Endothelial cell (in vitro differentiated cells): ENCODE data around the gene BMPER. TPM values are rescaled to one million over a fixed set of nuclear protein-coding genes. Genes with fewer than 3 reads are reported as not detected.

Experiments
- DNase-seq: peaks from one replicate; pipeline ENCODE4 v3.0.0; 2021; ENCODE audit warnings: low spot score
- H3K27ac Mint-ChIP-seq: one replicate; pipeline ENCODE4 v1.8.0; 2021; ENCODE audit warnings: mixed read lengths, inconsistent platforms; ENCODE audit not compliant: unreplicated experiment
- H3K27me3 Mint-ChIP-seq: one replicate; pipeline ENCODE4 v1.8.0; 2021; ENCODE audit warnings: mild to moderate bottlenecking, moderate library complexity, mixed read lengths, inconsistent platforms; ENCODE audit not compliant: unreplicated experiment
- H3K36me3 Mint-ChIP-seq: one replicate; pipeline ENCODE4 v1.8.0; 2021; ENCODE audit warnings: mild to moderate bottlenecking, low read depth, mixed read lengths, inconsistent platforms; ENCODE audit not compliant: unreplicated experiment
- H3K4me1 Mint-ChIP-seq: one replicate; pipeline ENCODE4 v1.8.0; 2021; ENCODE audit warnings: mild to moderate bottlenecking, mixed read lengths, inconsistent platforms; ENCODE audit not compliant: unreplicated experiment
- H3K4me3 Mint-ChIP-seq: one replicate; pipeline ENCODE4 v1.8.0; 2021; ENCODE audit warnings: mild to moderate bottlenecking, mixed read lengths, inconsistent platforms; ENCODE audit not compliant: unreplicated experiment
- H3K9me3 Mint-ChIP-seq: one replicate; pipeline ENCODE4 v1.8.0; 2021; ENCODE audit warnings: mixed read lengths, inconsistent platforms; ENCODE audit not compliant: unreplicated experiment
- CTCF ChIP-seq: fragments of 200-600 bp; sonication (generic); IDR thresholded peaks from one replicate; pipeline ENCODE4 v1.5.0; 2021; ENCODE audit warnings: antibody characterized with exemption; ENCODE audit not compliant: unreplicated experiment
- total RNA-seq: library from RNA; stranded (reverse); fragmentation: NEBNext Ultra II Directional; extraction: Animal tissue kit (Norgen Biotek cat#: 25700); gene quantifications from one replicate; pipeline ENCODE4 v1.2.1, GENCODE V29; 2021; ENCODE audit not compliant: unreplicated experiment

The BMPER gene
- total RNA-seq, 1 donor from 2014 or later = 2.5 TPM

- no peak overlapping the region for H3K4me3 Mint-ChIP-seq
- TF ChIP-seq CTCF = no peak
- H3K27ac Mint-ChIP-seq = no peak overlapping the region
- H3K27me3 Mint-ChIP-seq = no peaks in the 10 kb centered on the region
- H3K36me3 Mint-ChIP-seq = no peaks in the 10 kb centered on the region
- H3K9me3 Mint-ChIP-seq = no peaks in the 10 kb centered on the region
- H3K4me1 Mint-ChIP-seq = peaks cover 4% of the 10 kb centered on the region
- DNase-seq = no peak
Observed at GRCh38 chr7:33870120-33870519, 35.2 kb upstream of the BMPER start.

DNA sequence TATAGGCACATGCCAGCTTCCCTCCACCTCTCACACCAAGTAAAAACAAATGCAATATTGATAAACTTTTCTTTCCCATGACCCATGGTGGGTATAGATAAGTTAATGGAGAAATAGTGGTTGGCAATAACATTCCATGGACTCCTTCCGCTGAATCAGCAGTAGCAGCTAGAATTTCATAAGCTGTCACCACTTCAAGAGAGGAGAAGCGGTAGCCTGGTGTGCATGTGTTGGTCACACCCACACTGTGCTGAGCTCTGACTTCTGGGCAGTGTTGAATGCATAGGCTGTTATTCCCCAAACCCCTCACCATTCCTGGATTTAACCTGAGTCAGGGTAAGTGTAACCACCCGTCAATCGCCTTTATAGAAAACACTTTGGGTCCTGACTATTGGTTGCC, 32.5 kb upstream of the BMPER start:
- Mint-ChIP-seq H3K27me3 (no peaks in the 10 kb centered on the region), H3K9me3 (no peaks in the 10 kb centered on the region), H3K4me3 (no peak overlapping the region), H3K4me1 (peaks cover 4% of the 10 kb centered on the region), H3K36me3 (no peaks in the 10 kb centered on the region), H3K27ac (no peak overlapping the region)
- DNase-seq = no peak
- TF ChIP-seq CTCF = no peak

DNA sequence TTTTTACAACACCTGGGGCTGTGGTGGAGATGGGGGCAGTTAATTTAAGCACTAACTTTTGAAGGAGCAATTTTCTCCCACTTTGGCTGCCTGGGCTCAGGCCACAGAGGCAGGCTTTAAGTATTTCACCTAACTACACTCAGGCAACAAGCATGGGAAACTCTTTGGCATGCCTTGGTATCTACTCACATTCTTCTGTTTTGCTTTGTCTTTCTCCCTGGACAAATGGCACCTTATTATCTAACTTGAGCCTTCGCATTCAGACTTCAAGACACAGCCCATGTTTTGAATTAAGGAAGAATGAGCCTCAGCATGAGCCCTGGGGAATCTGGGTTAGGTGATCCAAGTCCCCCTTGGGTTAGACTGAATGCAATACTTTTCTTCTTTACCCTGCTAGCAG, 31.8 kb upstream of the BMPER start:
- Mint-ChIP-seq H3K27me3 (no peaks in the 10 kb centered on the region), H3K4me1 (peaks cover 4% of the 10 kb centered on the region), H3K36me3 (no peaks in the 10 kb centered on the region), H3K4me3 (no peak overlapping the region), H3K27ac (no peak overlapping the region), H3K9me3 (no peaks in the 10 kb centered on the region)
- DNase-seq = no peak
- TF ChIP-seq CTCF = no peak

GRCh38 chr7:33873981-33874750, 31.2 kb upstream of the BMPER start:
- Mint-ChIP-seq H3K27me3 (no peaks in the 10 kb centered on the region), H3K9me3 (no peaks in the 10 kb centered on the region), H3K27ac (no peak overlapping the region), H3K36me3 (no peaks in the 10 kb centered on the region), H3K4me3 (no peak overlapping the region), H3K4me1 (peaks cover 4% of the 10 kb centered on the region)
- TF ChIP-seq CTCF = no peak
- no peak for DNase-seq

DNA sequence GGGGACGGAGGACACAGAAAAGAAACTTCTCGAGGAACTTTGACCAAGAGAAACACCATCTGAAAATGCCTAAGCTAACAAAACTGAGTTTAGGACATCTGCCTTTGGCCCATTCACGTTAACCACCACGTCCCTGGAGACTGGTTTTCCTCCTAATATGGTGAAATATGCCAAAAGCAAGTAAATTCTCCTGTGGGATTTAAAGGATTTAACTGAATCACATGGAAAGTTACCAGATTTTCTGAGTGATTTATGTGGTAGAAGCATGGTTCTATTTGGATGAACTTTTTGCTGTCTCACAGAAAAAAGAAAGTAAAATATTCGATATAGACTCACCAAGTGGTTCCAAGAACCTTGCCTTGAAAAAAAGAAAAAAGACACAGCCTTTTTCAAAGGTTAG, 30.4 kb upstream of the BMPER start:
- TF ChIP-seq CTCF = no peak
- Mint-ChIP-seq H3K27ac (no peak overlapping the region), H3K27me3 (no peaks in the 10 kb centered on the region), H3K4me3 (no peak overlapping the region), H3K36me3 (no peaks in the 10 kb centered on the region), H3K9me3 (no peaks in the 10 kb centered on the region), H3K4me1 (peaks cover 4% of the 10 kb centered on the region)
- no peak for DNase-seq
